Hematopoietic multipotent progenitor cell (in vitro differentiated cells): ENCODE data around the gene ZNF275. TPM values are rescaled to one million over a fixed set of nuclear protein-coding genes. Genes with fewer than 3 reads are reported as not detected.
"Not testable (repeated sequence)": the region's sequence is repeated elsewhere in the genome, so short reads cannot be mapped to it uniquely, and the experiment has no call there.

ENCODE experiments used
- DNase-seq, 3 donors: peaks; one replicate each; pipeline ENCODE4 v3.0.0-alpha.2; 2011 to 2015; ENCODE audit warnings: low read depth in 2 of 3, low spot score in 2 of 3
- total RNA-seq: library from RNA; depleted of rRNA; stranded (reverse); fragments of >200 nt; gene quantifications from one replicate; pipeline ENCODE4 v1.2.3, GENCODE V29; 2012

ZNF275 gene
- total RNA-seq = 9.4 TPM

GRCh38 chrX:153333821-153334653, at the start of gene ZNF275:
Gene ZNF275, plus strand, starts transcription at chrX:153334153. Its CDS starts 2,527 bp downstream, at chrX:153336680.
- peak; percentile 51 to 86 (median 77) for DNase-seq

GRCh38 chrX:153285678-153286077, 48.3 kb upstream of the ZNF275 start:
- DNase-seq = not testable (repeated sequence)

GRCh38 chrX:153288807-153289206, 45.1 kb upstream of the ZNF275 start:
- not testable (repeated sequence) for DNase-seq

GRCh38 chrX:153293485-153294071, 40.4 kb upstream of the ZNF275 start:
- not testable (repeated sequence) for DNase-seq

- no peak for DNase-seq
Observed at GRCh38 chrX:153297376-153297775, 36.6 kb upstream of the ZNF275 start.

- no peak for DNase-seq
Observed at GRCh38 chrX:153299855-153300254, 34.1 kb upstream of the ZNF275 start.

- DNase-seq = no peak
Observed at GRCh38 chrX:153301746-153302145, 32.2 kb upstream of the ZNF275 start.

GRCh38 chrX:153302796-153303195, 31.2 kb upstream of the ZNF275 start:
- no peak for DNase-seq

- no peak for DNase-seq
Observed at GRCh38 chrX:153303276-153304262, 30.4 kb upstream of the ZNF275 start.

- no peak for DNase-seq
Observed at GRCh38 chrX:153304988-153305736, 28.8 kb upstream of the ZNF275 start.

- DNase-seq = no peak
Observed at GRCh38 chrX:153305972-153306371, 28.0 kb upstream of the ZNF275 start.

GRCh38 chrX:153306527-153307115, 27.3 kb upstream of the ZNF275 start:
- DNase-seq = no peak

GRCh38 chrX:153307276-153308178, 26.4 kb upstream of the ZNF275 start:
- no peak for DNase-seq

GRCh38 chrX:153310901-153311300, 23.1 kb upstream of the ZNF275 start:
- no peak for DNase-seq

- no peak for DNase-seq
Observed at GRCh38 chrX:153312041-153312440, 21.9 kb upstream of the ZNF275 start.

- no peak for DNase-seq
Observed at GRCh38 chrX:153312842-153313241, 21.1 kb upstream of the ZNF275 start.

GRCh38 chrX:153317306-153317705, 16.6 kb upstream of the ZNF275 start:
- DNase-seq = no peak

GRCh38 chrX:153317996-153318722, 15.8 kb upstream of the ZNF275 start:
- no peak for DNase-seq
